Measurements from ENCODE around the gene C6orf118.

Gene C6orf118

GRCh38 chr6:165321150-165321549 is 11.7 kb upstream of the C6orf118 start:
- Mint-ChIP-seq H3K9me3 (peaks cover 47% of the 10 kb centered on the region), H3K36me3 (ENCODE audit: low read depth) (peaks cover 10% of the 10 kb centered on the region), H3K27ac (no peak overlapping the region), H3K27me3 (ENCODE audit: low read depth, poor library complexity) (peaks cover 7% of the 10 kb centered on the region), H3K4me3 (no peak overlapping the region), H3K4me1 (no peaks in the 10 kb centered on the region)
- TF ChIP-seq CTCF (IDR thresholded peaks at IDR 0.05), result no peak
- DNase-seq, result no peak

- TF ChIP-seq CTCF (IDR thresholded peaks at IDR 0.05), result no peak
- no peak overlapping the region for H3K27ac Mint-ChIP-seq
- no peaks in the 10 kb centered on the region for H3K4me1 Mint-ChIP-seq
- DNase-seq, result no peak
- H3K9me3 Mint-ChIP-seq, result peaks cover 35% of the 10 kb centered on the region
- H3K36me3 Mint-ChIP-seq (ENCODE audit: low read depth), result peaks cover 8% of the 10 kb centered on the region
- H3K27me3 Mint-ChIP-seq (ENCODE audit: low read depth, poor library complexity), result no peaks in the 10 kb centered on the region
- H3K4me3 Mint-ChIP-seq, result no peak overlapping the region
Measured at GRCh38 chr6:165317723-165318122, 8.3 kb upstream of the C6orf118 start.

GRCh38 chr6:165306955-165307354 is 2.5 kb downstream of the C6orf118 start:
- Mint-ChIP-seq H3K4me1 (peaks cover 20% of the 10 kb centered on the region), H3K36me3 (ENCODE audit: low read depth) (no peaks in the 10 kb centered on the region), H3K4me3 (no peak overlapping the region), H3K27me3 (ENCODE audit: low read depth, poor library complexity) (peaks cover 24% of the 10 kb centered on the region), H3K9me3 (peaks cover 8% of the 10 kb centered on the region), H3K27ac (no peak overlapping the region)
- DNase-seq, result no peak
- no peak for TF ChIP-seq CTCF (IDR thresholded peaks at IDR 0.05)

- Mint-ChIP-seq H3K27me3 (ENCODE audit: low read depth, poor library complexity) (peaks cover 13% of the 10 kb centered on the region), H3K36me3 (ENCODE audit: low read depth) (no peaks in the 10 kb centered on the region), H3K27ac (no peak overlapping the region), H3K9me3 (peaks cover 8% of the 10 kb centered on the region), H3K4me1 (peaks cover 12% of the 10 kb centered on the region), H3K4me3 (no peak overlapping the region)
- DNase-seq, result no peak
- no peak for TF ChIP-seq CTCF (IDR thresholded peaks at IDR 0.05)
Measured at GRCh38 chr6:165301372-165302246, 7.8 kb downstream of the C6orf118 start.

- Mint-ChIP-seq H3K36me3 (ENCODE audit: low read depth) (no peaks in the 10 kb centered on the region), H3K4me3 (no peak overlapping the region), H3K27ac (no peak overlapping the region), H3K27me3 (ENCODE audit: low read depth, poor library complexity) (peaks cover 13% of the 10 kb centered on the region), H3K4me1 (peaks cover 12% of the 10 kb centered on the region), H3K9me3 (peaks cover 8% of the 10 kb centered on the region)
- DNase-seq, result no peak
- TF ChIP-seq CTCF (IDR thresholded peaks at IDR 0.05), result no peak
Measured at GRCh38 chr6:165300422-165300936, 8.9 kb downstream of the C6orf118 start.

- Mint-ChIP-seq H3K4me1 (peaks cover 12% of the 10 kb centered on the region), H3K36me3 (ENCODE audit: low read depth) (no peaks in the 10 kb centered on the region), H3K9me3 (peaks cover 8% of the 10 kb centered on the region), H3K4me3 (no peak overlapping the region), H3K27me3 (ENCODE audit: low read depth, poor library complexity) (peaks cover 13% of the 10 kb centered on the region), H3K27ac (no peak overlapping the region)
- no peak for TF ChIP-seq CTCF (IDR thresholded peaks at IDR 0.05)
- DNase-seq, result no peak
Measured at GRCh38 chr6:165298875-165299274, 10.5 kb downstream of the C6orf118 start.
